Cerebellar cortex (tissue), 1 donor: ENCODE results near the gene HPCAL1.

Experiments used
- DNase-seq: peaks from one replicate; pipeline ENCODE4 v3.0.0-alpha.2; 2015; ENCODE audit warnings: low spot score

Gene HPCAL1

DNA sequence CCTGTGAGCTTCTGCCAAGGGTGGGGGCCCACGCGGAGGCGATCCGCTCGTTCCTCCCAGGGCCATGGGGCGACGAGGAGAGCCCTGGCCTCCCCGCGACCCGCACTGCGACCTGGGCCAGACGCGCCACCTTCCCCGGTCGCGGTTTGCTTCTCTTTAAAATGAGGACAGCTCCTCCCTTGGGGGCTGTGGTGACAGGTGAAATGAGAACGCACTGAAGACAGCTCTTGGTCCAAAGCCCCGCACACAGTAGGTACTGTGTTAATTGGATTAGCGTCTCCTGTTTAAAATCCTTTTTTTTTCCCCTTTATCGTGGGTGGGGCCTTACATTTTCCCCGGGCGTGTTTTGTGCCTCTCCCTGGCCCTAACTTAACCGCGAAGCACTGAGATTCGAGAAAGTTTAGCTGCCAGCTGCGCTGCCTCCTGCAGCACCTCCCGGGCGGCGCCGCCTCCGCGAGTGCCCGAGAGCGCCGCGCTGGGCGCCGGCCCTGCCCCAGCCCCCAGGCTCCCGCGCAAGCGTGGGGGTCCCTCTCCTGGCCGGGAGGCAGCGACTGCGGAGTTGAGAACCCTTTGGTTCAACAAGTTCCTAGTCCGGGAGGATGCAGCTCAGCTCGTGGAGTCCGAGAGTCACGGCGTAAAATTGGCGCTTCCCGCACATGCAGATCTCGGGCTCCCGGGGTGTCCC is 1.1 kb downstream of the HPCAL1 start:
- no peak for DNase-seq

DNA sequence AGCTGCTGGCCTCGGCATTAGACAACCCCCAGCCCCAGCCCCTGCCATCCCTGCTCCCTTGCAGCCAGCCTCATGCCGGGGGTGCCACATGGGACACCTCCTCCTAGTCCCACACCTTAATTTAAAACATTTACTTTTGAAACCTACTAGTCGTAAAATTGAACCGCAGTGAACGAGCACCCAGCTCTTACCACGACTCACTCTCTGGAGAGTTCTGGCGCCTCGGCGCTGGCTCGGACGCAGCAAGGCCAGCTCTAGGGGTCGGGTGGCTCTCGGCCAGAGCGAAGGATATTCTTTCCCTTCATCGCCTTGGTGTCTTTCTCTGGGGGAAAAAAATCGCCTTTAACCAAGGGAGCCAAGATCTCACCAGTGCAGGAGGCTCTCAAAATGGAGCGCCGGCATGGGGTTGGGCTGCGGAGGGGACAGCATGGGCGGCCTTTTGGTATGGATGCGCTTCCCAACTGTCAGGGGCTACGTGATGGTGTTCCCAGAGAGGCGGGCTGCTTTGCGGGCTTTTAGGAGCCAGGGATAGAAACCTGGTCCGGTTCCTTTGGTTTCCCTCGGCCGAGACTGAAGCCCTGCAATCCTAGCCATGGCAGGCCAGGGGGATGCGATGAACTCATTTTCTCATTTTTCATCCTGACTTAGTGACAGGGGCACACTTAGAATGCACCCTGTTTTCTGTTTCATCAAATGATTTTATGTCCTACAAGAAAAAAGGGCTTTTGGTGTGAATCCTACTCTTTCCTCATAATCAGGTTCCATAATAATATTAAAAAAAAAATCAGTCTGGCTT is 2.0 kb downstream of the HPCAL1 start:
- no peak for DNase-seq

DNA sequence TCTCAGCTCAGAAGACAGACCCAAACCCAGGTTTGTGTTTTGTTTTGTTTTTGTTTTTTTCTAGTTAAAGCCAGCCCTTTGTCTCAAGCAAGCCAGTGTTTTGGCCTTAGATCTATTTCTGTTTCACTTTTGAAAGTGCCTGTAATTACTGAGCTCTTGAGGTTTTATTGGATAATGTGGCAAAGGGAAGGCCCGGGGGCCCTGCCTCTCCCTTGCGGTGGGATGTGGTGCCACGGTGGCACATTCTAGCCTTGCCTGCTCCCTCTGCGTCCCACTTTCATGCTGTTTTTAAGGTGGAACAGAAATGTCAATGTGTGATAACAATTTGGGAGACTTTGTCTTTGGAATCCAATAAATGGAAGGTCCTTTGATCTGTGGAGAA is 2.5 kb downstream of the HPCAL1 start:
- DNase-seq = no peak

DNA sequence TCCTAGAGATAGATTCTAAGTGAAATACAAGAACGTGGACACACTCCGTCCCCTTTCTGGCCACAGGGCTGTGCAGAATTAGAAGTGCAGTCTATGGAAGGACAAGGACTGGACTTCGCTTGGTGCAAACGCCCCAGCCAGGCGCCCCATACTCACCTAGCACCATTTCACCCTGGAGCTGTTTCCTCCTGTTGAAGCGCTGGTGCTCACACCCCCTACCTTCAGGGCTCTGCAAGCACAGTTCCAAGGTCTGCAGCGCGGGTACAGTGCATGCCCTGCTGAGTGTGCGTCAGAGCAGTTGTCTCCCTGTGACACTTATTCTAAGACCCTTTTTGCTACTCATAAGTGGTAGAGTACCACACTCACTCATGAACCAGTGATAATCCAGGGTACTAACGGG is 3.0 kb downstream of the HPCAL1 start:
- peak; percentile 67 for DNase-seq

DNA sequence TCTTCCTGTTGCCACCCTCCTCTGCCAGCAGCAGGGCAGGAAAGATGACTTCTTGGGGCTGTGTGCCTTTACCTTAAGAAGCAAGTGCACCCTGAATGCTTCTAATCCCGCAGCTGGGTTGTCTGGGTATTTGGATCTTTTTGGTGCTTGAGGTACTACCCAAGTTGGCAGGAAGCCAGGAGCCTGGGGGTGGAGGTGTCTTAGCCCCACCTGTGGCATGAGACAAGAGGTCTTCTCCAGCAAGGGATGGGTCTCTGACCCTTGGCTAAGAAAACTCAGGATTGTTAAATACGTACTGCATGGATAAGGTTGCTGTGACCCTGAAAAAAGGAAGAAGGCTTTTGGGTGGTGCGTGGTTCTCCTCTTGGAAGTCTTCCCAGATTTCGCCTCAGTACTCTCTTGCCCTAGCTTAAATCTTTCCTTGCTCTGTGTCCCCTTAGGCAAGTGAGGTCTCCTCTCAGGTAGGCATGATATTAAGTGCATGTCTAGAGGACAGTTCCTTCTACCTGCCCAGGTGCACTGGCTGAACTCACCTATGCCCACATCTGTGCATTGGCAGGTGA is 4.3 kb downstream of the HPCAL1 start:
- no peak for DNase-seq

DNA sequence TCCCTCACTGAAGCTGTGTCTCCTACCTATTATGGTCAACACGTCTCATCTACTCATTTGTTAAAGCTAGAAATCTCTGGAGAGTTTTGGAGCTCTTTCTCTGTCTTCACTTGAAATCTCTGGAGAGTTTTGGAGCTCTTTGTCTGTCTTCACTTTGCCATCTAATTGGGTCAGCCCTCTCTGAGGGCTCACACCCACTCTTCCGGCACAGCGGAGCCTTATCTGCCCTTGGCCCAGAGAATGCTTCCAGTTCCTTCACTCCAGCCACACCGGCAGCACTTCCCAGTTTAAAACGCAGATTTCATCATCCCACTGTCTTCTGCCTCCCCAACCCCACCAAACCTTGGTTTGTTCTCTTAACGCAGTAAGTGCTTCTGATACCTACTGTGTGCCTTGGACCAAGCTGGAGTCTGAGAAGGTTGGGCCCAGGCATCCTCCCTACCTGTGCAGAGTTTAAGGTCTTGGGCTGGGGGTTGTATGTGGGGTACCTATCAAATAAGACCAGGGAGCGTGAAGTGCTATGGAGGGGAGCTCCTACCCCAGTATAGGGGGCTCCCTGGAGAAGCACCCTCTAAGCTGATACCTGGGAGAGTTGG is 5.0 kb downstream of the HPCAL1 start:
- no peak for DNase-seq

DNA sequence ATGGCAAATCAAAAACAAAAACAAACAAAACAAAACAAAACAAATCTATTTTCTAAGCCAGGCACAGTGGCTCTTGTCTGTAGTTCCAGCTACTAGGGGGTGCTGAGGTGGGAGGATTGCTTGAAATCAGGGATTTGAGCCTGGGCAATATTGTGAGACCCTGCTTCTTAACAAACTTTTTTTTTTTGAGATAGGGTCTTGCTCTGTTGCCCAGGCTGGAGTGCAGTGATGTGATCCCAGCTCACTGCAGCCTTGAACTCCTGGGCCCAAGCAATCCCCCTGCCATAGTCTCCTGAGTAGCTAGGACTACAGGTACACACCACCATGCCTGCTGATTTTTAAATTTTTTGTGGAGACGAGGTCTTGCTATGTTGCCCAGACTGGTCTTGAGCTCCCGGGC is 6.2 kb downstream of the HPCAL1 start:
- no peak for DNase-seq

DNA sequence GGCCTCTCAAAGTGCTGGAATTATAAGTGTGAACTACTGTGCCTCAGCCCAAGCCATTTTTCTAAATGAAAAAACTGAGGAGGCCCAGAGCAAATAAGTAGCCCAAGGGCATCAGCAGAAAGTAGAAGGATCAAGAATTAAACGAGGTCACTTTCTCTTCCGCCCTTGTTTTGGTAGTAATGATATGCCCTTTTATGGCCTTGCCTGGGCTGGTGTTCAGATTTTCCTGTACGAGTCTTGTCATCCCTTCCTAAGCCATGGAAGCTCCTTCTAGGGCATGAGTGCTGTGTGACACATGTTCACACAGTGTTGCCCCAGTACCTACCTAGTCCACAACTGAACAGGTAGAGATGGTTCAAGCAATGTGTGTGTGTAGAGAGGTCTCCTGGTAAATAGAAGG is 6.6 kb downstream of the HPCAL1 start:
- DNase-seq = peak; percentile 50

DNA sequence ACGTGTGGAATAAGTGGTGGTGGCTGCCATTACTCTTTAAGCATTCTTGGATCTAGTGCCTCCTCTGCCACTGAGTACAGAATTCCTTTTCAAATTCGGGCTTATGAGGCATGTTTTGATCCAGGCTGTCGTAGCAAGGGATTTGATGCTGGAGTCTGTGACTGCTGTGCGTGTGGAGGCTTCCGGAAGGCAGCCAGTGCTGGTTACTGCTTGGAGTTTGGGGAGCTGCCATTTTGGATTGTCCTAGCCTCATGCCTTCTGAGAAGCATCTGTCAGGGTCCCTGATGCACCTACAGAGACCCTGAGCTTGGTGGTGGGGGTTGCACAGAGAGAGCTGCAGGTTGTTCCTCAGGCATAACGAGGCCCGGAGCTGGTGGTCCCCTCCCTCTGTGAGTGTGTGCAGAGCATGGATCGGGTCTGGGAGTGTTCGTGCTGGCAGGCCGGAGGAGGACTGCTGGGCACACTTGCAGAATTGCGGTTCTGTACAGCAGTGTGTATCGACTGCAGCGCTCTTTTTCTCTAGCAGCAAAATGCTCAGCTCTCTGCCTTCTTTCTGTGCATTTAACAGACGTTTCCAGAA is 7.7 kb downstream of the HPCAL1 start:
- DNase-seq = peak; percentile 57

DNA sequence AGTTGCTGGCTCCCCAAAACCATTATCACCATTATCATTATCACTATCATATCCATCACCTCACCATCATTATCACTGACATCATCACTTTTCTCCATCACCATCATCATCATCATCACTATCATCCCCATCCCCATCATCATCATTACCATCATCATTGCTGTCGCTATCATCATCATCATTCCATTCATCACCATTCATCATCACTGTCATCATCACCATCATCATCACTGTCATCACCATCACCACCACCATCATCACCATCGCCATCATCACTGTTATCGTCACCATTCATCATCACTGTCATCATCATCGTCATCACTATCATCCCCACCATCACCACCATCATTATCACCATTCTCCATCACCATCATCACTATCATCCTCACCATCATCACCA is 9.0 kb downstream of the HPCAL1 start:
- no peak for DNase-seq

DNA sequence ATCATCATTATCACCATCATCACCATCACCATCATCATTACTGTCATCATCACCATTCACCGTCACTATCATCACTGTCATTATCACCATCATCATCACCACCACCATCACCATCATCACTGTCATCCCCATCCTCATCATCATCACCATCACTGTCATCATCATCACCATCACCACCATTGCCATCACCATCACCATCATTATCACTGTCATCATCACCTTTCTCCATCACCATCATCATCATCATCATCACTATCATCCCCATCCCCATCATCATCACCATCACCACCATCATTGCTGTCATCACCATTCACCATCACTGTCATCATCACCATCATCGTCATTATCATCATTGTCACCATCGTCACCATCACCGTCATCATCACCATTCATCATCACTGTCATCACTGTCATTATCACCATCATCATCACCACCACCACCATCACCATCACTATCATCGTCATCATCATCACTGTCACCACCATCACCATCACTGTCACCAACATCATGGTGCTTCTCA is 9.8 kb downstream of the HPCAL1 start:
- no peak for DNase-seq

DNA sequence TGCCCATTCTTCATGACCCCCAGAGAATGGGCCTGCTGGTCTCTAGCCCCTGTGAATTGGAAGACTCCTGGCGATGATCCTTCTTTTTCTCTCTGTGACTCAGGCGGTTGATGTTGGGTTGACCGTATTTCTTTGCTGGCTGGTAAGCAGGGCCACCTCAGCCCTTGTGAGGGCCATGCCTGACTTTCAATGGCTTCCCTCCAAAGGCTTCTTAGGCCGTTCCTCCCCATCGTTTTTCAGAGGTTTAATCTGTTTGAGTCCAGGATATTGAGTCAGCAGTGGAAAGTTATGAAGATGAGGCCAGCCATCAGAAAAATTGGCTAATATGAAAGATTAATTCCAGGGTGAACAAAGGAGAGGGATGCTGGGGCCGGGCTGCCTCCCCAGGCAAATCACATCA is 13.6 kb downstream of the HPCAL1 start:
- DNase-seq = peak; percentile 50

DNA sequence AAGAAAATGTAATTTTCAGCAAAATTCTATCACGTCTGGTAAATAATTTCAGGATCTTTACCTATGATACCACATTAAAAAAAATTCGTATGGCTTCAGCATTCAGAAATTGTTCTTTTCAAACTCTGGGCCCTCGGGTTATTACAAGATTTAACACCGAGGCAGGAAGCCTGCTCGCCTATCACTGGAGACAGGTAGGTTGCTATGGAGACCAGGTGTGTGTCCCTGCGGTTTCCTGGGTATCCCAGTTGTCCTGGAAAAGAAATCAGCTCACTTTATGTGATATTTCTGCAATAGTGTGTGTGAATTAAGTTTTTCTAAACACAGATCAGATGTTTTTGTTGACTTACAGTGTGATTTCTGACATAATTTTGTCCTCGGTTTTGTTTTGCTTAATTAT is 14.2 kb downstream of the HPCAL1 start:
- no peak for DNase-seq

DNA sequence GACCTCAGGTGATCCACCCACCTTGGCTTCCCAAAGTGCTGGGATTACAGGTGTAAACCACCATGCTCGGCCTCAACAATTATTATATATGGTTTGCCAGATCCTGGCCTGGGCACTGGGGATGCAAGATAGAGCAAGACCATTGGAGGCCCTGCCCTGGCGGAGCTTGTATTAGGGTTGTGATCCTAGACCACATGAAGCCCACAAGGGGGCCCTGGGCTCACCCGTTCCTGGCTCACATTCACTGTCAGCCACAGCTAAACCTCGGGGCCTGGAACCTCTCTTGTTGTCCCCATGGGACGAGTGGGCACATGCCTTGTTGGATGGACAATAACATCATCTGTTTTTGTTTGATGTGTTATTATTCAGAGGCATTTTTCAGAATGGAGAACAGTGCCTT is 14.9 kb downstream of the HPCAL1 start:
- DNase-seq = no peak

DNA sequence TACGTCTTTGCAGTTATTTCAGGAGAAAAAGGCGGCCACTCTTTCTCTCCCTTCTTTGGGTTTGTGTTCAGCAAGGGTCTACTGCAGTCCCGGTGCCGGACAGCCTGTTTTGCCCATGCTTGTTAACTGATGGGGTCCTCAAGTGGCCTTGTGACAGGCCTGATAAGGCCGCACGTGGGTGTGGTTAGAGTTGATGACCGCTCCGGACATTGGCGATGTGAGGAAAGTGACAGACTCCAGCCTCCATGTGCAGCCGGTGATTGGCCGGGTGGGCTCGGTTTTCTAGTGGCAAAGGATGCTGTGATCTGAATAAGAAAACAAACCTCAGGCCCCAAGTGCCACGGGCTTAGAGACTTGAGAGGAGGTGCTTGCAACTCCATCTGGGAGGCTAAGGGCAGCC is 15.6 kb downstream of the HPCAL1 start:
- no peak for DNase-seq

DNA sequence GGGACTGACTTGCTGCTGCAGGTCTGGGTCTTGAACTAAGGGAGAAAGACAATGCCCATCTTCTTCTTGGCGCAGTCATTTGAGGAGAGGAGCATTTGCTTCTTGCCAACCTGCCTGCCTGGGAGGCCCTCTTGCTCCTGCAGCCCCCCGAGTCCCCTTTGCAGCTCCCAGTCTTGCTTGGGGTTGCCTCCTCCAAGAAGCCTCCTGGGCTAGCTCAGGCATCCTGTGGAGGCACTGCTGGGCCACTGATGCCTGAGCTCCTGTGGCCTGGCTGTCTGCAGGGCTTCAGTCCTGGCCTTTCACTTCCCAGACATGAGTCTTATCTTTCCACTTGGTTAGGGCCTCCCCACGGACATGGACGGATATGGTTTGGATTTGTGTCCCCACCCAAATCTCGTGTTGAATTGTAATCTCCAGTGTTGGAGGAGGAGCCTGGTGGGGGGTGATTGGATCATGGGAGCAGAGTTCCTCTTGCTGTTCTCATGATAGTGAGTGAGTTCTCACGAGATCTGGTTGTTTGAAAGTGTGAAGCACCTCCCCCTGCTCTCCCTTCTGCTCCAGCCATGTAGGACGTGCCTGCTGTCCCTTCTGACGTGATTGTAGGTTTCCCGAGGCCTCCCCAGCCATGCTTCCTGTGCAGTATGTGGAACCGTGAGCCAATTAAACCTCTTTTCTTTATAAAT is 17.3 kb downstream of the HPCAL1 start:
- no peak for DNase-seq

DNA sequence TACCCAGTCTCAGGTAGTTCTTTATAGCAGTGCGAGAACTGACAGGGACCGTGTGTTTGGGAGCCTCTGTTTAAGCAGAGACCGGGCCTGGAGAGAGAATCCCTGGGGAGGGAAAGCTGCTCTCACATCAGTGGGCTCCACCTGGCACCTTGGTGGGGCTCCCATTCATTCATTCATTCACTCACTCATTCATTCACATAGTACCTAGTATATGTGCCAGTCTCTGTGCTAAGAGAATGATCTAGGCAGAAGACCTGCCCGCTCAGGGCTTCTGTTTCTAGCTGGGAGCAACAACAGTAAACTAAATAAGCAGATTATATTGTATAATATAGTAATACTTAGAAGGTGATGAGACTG is 17.8 kb downstream of the HPCAL1 start:
- DNase-seq = no peak

DNA sequence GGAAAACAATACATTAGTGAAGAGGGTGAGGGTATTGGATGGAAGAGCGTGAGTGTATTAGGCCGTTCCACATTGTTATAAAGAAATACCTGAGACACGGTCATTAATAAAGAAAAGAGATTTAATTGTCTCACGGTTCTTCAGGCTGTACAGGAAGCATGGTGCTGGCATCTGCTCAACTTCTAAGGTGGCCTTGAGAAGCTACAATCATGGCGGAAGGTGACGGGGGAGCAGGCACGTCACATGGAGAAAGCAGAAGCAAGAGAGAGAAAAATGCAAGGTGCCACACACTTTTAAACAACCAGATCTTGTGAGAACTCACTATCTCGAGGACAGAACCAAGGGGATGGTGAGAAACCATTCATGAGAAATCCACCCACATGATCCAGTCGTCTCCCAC is 18.2 kb downstream of the HPCAL1 start:
- no peak for DNase-seq

DNA sequence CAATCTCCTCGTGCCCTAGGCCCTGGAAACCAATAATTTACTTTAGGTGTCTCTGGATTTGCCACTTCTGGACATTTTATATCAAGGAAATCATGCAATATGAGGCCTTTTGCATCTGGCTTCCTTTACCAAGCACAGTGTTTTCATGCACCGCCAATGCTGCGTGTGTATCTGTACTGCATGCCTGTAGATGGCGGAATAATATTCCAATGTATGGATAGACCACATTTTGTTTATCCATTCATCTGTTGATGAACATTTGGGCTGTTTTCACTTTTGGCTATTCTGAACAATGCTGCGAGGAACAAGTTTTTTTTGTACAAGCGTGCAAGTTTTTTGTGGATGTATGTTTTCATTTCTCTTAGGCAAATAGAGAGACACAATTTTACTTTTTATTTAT is 18.9 kb downstream of the HPCAL1 start:
- no peak for DNase-seq

DNA sequence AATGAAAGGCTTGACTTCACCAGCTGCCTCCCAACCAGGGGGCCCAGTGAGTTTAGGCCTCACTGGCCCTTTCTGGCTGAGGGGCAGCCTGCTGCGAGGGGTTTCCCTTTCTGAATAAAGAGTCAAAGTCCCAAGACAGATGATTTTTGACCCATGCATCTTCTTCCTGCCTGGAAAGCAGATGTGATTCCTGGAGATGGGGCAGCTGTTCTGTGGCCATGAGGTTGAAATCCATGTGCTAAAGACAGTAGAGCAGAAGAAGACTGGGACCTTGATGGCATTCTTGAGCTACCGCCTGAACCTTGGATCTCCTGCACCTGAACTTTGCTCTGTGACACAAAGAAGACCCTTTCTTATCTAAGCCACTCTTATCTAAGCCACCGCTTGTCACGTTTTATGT is 19.8 kb downstream of the HPCAL1 start:
- DNase-seq = no peak

DNA sequence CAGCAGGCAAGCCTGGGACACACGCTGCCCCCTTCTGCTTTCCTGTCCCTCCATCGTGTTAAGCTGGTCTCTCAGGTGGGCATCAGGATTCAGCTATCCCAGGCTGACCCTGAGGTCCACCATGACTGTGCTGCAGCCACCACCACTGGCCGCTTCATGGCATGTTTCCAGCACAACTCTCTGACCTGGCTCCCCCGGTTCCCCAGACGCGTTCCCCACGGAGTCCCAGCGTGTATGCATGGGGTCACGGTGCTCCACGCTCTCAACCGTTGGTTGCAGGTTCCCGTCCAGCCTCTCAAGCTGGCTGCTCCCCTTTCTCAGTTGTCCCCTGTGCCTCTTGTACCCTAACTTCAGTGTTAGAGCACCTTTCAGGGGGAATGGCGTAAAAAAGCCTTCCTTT is 20.3 kb downstream of the HPCAL1 start:
- no peak for DNase-seq

DNA sequence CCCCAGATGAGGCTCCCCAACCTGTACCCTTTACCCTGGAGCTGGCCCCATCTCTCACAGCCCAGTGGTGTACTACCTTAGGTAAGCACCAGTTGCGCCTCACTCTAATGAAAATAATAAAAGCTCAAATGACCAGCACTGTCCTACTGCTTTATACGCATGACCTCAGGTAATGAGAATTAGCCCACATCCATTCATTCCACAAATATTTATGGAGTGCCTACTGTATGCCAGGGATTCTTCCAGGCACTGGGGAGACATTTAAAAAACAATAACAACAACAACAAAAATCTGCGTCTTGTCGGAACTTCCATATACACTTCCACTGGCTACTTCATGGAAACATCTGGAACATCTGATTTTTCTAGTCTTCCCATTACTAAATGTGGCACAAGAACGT is 20.8 kb downstream of the HPCAL1 start:
- no peak for DNase-seq
